ENCODE data around the gene FRS3. TPM values are rescaled to one million over a fixed set of nuclear protein-coding genes. Genes with fewer than 3 reads are reported as not detected.

FRS3 gene
- total and polyA plus RNA-seq, 8 donors = 0.29 to 22.2 (median 3.6) TPM

DNA sequence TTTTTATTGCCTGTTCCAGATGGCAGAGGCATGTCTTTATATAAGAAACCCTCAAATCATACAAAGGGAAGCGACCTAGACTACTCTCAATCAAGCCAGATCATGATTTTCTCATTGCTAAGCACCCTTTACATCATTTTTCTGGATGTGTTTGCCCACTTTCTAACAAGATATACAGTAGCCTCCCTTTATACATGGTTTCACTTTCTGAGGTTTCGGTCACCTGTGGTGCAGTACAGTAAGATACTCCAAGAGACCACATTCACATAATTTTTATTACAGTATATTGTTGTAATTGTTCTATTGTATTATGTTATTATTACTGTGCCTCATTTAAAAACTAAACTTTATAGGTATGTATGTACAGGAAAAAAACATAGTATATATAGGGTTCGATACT, 31.4 kb upstream of the FRS3 start:
- Histone ChIP-seq H3K36me3 (peaks cover under 1 to 7% (median 6%) of the 10 kb centered on the region in 4 donors), H3K9me3 (no peaks in the 10 kb centered on the region), H3K27me3 (no peaks in the 10 kb centered on the region), H3K27ac (no peak overlapping the region), H3K4me3 (no peak overlapping the region), H3K4me1 (no peaks in the 10 kb centered on the region)
- intact Hi-C loops (cut with DNase I; ENCODE audit: low total_unique reads) = no loop called here
- DNase-seq = no peak
- 87 to 97% (median 90%) methylated on average over 3 of the region's 3 CpGs for WGBS, 5 donors
- no peak for TF ChIP-seq POLR2AphosphoS5 (IDR thresholded peaks at IDR 0.05)
- TF ChIP-seq, protein P1, sequence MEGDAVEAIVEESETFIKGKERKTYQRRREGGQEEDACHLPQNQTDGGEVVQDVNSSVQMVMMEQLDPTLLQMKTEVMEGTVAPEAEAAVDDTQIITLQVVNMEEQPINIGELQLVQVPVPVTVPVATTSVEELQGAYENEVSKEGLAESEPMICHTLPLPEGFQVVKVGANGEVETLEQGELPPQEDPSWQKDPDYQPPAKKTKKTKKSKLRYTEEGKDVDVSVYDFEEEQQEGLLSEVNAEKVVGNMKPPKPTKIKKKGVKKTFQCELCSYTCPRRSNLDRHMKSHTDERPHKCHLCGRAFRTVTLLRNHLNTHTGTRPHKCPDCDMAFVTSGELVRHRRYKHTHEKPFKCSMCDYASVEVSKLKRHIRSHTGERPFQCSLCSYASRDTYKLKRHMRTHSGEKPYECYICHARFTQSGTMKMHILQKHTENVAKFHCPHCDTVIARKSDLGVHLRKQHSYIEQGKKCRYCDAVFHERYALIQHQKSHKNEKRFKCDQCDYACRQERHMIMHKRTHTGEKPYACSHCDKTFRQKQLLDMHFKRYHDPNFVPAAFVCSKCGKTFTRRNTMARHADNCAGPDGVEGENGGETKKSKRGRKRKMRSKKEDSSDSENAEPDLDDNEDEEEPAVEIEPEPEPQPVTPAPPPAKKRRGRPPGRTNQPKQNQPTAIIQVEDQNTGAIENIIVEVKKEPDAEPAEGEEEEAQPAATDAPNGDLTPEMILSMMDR (IDR thresholded peaks at IDR 0.05) = no peak
- no peak for TF ChIP-seq POLR2A (IDR thresholded peaks at IDR 0.05)
- no peak for TF ChIP-seq EP300 (IDR thresholded peaks at IDR 0.05)

DNA sequence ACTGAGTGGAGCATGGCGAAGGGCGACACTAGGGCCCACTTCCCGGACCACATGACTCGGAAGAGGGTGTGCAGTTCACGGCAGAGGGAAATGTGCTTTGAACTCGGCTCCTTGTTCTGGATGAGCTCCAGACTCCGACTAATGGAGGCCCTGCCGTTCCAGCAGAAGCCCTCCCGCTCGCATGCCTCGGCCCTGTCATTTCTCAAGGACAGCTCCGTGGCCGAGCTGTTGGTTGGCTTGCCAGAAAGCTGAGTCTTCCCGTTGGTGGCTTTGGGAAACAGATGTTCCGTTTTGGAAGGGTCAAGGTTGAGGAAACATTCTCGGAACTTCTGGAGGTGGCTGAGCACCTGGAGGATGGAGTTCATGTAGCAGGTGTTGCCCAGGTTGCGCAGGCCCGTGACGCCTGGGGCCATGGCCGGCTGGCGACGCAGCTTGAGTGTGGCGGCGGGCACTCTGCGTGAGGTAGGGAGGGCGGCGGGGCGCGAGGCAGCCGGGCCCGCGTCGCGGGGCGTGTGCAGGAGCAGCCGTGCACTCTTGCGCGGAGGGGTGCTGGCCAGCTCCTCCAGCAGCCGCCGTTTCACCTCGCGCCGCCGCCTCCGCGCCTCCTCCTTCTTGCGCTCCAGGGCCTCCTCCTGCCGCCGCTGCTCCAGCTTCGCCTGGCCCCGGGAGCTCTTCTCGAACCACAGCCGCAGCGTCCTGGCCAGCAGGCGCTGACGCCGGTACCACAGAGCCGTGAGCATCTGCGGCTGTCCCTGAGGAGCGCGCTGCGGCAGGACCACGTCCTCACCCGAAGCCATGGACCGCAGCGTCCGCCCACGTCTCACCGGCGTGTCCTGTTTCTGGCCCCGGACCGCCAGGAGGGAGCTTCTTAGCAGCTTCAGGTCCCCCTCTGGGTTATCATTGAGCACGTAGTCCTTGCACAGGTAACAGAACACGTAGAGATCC, 26.4 kb upstream of the FRS3 start:
- Histone ChIP-seq H3K27me3 (no peaks in the 10 kb centered on the region), H3K27ac (no peak overlapping the region), H3K4me3 (no peak overlapping the region), H3K9me3 (no peaks in the 10 kb centered on the region), H3K4me1 (no peaks in the 10 kb centered on the region), H3K36me3 (peaks cover 4 to 18% (median 17%) of the 10 kb centered on the region in 4 donors)
- intact Hi-C loops (cut with DNase I; ENCODE audit: low total_unique reads) = no loop called here
- no peak for DNase-seq
- WGBS, 5 donors = 91 to 96% (median 95%) methylated on average over 52 to 74 of the region's 74 CpGs
- no peak for TF ChIP-seq POLR2A (IDR thresholded peaks at IDR 0.05)
- no peak for TF ChIP-seq POLR2AphosphoS5 (IDR thresholded peaks at IDR 0.05)
- TF ChIP-seq, protein P1 (IDR thresholded peaks at IDR 0.05) = no peak
- no peak for TF ChIP-seq EP300 (IDR thresholded peaks at IDR 0.05)

DNA sequence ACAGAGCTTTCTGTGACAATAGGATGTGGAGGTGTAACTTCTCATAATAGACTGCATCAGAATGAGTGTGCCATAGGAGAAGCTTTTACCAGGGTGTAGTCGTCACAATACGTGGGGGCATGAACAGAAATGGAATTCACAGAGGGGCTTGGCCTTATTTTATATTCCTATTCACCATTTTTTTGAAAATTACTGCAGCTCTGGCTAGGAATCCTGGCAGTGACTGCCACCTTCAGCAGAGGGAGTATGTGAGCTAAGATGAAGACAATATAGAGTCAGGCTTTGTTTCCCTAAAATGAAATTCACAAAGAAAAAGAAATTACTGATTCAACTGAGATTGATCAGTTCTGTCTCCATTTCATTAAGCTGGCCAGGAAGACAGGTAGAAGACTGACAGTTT, 21.7 kb upstream of the FRS3 start:
- Histone ChIP-seq H3K27me3 (no peaks in the 10 kb centered on the region), H3K4me1 (no peaks in the 10 kb centered on the region), H3K27ac (no peak overlapping the region), H3K4me3 (no peak overlapping the region), H3K36me3 (peaks cover 4 to 52% (median 43%) of the 10 kb centered on the region in 4 donors), H3K9me3 (no peaks in the 10 kb centered on the region)
- 73 to 86% (median 80%) methylated on average over 2 of the region's 2 CpGs for WGBS, 5 donors
- DNase-seq = peak in 1 of 2 donors; percentile 38
- TF ChIP-seq POLR2A (IDR thresholded peaks at IDR 0.05) (no peak), POLR2AphosphoS5 (IDR thresholded peaks at IDR 0.05) (no peak), EP300 (IDR thresholded peaks at IDR 0.05) (no peak)
- TF ChIP-seq, protein P1 (IDR thresholded peaks at IDR 0.05) = no peak
- intact Hi-C loops (cut with DNase I; ENCODE audit: low total_unique reads) = no loop called here

DNA sequence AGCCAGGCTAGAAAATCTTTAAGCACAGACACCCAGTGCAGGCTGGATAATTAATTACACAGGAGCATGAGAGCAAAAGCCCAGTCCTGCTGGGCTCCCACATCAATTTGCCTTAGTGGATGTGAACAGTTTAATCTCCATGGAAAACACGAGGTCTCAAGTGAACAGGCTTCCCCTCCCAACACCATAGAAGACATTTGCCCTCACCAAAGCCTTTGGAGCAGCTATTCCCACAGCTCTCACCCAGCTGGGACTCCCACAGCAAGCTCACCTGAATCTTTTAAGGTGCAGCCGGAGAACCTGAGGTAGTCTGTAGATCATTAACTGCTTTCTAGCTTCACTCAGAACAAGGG, 19.8 kb upstream of the FRS3 start:
- no peak overlapping the region for H3K27ac ChIP-seq
- no peaks in the 10 kb centered on the region for H3K27me3 ChIP-seq
- intact Hi-C loops (cut with DNase I; ENCODE audit: low total_unique reads) = loop anchor here (10.0 kb wide), 1 partner anchor 115 kb away; no protein-coding TSS in a partner anchor
- H3K9me3 ChIP-seq = no peaks in the 10 kb centered on the region
- no peaks in the 10 kb centered on the region for H3K4me1 ChIP-seq
- 51 to 80% (median 76%) methylated on average over 2 of the region's 2 CpGs for WGBS, 5 donors
- no peak overlapping the region for H3K4me3 ChIP-seq
- peaks cover 0 to 53% (median 49%) of the 10 kb centered on the region in 4 donors for H3K36me3 ChIP-seq
- DNase-seq = no peak
- no peak for TF ChIP-seq POLR2AphosphoS5 (IDR thresholded peaks at IDR 0.05)
